Spleen (tissue), 7 donors: Measurements from ENCODE around the gene CCDC195.

Experiments
- CTCF ChIP-seq, 11 experiments: fragments of 200-600 bp in 7 of 11; fragments of 450-650 bp in 4 of 11; sonication (generic) in 4 of 11; IDR thresholded peaks in 8 of 11; conservative IDR thresholded peaks in 3 of 11; 1 replicate in 7 of 11; 2 replicates in 4 of 11; pipeline versions ENCODE4 v1.4.0 to v1.8.0; 2016 to 2021; ENCODE audit warnings: antibody characterized with exemption in 11 of 11, inconsistent platforms in 4 of 11, mild to moderate bottlenecking in 1 of 11
- POLR2AphosphoS5 ChIP-seq, 3 donors: sonication (generic); formaldehyde crosslinking; IDR thresholded peaks; one replicate each; pipeline ENCODE4 v1.5.1; 2017; ENCODE audit warnings: antibody characterized with exemption in 3 of 3
- donor health status: DM: no; HTN: no; CAD: no; lungs with moderate emphysema.
- donor health status: DM: no; HTN: no; CAD: no.
- donor health status: DM: no; HTN: no; CAD: no.

- TF ChIP-seq CTCF (IDR thresholded peaks at IDR 0.05 in 8 of 11, conservative IDR thresholded peaks at IDR 0.05 in 3 of 11), result no peak
- TF ChIP-seq POLR2AphosphoS5 (IDR thresholded peaks at IDR 0.05), result no peak
Observed at GRCh38 chr2:224670203-224670602, 46.0 kb downstream of the CCDC195 start.
